Measurements from ENCODE around the gene SMC1B.

- TF ChIP-seq POLR2AphosphoS5 (IDR thresholded peaks at IDR 0.05) (no peak), POLR2A (IDR thresholded peaks at IDR 0.05) (no peak), CTCF (IDR thresholded peaks at IDR 0.05) (no peak)
Observed at GRCh38 chr22:45455621-45456020, 42.2 kb upstream of the SMC1B start.

All from breast epithelium (tissue), 3 donors.